ENCODE results near the gene NKAIN1.
"Not testable (repeated sequence)": the region's sequence is repeated elsewhere in the genome, so short reads cannot be mapped to it uniquely, and the experiment has no call there.

Gene NKAIN1

DNA sequence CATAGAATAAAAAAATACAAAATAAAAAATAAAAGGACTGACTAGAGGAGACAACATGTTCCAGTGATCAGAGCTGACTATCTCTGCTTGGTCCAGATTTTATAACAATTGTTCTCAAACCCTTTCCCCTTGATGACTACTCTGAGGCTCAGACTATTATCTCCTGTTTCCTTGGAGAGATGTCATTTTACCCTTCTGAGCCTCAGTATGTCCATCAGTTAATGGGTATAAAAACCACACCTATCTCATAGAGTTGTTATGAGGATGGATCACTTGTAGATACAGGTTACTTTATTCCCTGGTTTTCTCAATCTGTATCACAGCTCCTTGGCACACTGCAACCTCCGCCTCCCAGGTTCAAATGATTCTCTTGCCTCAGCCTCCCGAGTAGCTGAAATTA is 7.0 kb downstream of the NKAIN1 start:
- no peak for DNase-seq

DNA sequence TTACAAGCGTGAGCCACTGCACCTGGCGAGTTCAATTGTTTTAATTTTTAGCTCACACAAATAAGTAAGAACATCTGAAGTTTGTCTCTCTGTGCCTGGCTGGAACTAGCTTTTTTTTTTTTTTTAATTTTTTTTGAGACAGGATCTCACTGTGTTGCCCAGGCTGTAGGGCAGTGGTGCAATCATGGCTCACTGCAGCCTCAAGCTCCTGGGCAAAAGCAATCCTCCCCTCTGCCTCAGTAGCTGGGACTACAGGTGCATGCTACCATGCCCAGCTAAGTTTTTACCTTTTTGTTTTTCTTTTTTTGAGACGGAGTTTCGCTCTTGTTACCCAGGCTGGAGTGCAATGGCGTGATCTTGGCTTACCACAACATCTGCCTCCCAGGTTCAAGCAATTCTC is 7.9 kb downstream of the NKAIN1 start:
- no peak for DNase-seq

DNA sequence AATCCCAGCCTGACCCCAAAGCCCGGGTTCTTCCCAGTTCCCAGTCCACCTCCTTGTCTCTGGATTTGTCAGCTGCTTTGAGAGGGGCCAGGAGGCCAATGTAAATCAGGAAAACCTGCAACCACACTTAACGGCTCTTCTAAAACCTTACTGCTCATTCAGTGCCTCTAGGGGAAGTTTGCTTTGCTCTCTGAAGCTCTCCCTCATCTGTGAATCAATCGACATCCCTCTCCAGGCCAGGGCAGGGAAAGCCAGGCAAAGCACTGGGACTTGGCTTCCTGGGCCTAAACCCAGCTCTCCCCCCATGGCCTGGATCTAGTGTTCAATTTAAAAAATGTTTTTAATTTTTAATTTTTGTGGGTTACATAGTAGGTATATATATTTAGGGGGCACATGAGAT is 9.3 kb downstream of the NKAIN1 start:
- no peak for DNase-seq

DNA sequence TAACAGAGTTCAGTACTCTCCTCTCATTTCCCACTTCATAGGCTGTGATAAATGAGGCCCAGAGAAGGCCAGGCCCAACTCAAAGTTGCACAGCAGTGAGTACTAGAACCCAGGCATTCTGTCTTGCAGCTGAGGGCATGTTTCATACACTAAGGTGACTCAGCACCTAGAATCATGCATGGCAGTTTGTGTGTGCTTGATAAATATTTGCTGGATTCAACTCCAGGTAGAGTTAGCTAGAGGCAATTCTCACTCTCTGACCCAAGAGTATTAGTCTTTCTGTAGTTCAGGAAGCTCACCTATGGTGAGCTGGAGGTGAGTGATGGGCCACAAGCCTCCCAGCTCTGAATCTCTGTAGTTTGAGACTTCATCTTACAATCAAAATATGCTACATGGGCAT is 10.7 kb downstream of the NKAIN1 start:
- no peak for DNase-seq

DNA sequence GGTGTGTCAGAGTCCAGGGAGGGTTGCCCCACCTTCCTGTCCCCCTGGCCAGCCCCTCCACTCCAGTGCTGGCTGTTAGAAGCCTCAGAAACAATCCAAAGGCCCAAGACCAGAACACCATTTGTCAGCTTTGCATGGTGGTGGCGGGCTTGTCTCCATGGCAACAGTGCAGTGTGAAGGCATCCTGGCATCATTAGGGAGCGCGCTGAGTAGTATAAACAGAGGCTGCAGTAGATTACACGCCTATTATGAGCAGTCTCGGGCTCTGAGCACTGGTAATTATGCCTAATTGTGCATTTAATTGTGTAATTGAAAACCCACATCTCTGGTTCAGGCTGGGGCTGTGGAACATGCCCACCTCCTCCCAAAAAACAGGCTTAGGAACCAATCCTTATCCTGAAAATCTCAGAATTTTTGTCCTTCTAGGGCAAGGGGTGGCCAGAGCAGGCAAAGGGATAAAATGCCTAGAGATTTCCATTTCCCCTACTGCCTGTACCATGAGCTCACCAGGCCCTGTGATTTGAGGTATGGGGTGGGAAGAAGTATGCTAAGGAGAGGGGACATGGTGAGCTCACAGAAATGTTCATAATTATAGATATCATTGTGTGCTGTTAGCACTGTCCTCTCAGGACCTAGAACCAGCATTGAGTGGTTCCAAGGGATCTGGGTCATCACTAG is 11.7 kb downstream of the NKAIN1 start:
- DNase-seq = no peak

DNA sequence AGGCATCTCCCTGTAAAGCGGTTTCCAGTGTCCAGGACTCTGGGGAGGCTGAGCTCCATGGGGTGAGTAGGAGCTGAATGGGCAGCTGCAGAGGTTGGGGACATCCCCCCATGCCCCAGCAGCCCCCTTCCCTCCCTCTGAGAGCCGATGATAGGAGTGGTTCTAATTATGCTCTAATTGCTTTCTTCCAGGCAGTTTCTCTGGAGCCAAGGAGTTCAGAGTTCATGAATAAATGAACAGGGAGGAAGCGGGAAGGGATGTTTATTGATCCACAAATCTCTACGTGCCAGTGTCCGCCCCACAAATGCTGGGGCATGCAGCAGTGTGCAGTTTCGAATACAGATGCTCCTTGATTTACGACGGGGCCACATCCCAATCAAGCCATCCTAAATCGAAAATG is 15.6 kb downstream of the NKAIN1 start:
- DNase-seq = no peak

DNA sequence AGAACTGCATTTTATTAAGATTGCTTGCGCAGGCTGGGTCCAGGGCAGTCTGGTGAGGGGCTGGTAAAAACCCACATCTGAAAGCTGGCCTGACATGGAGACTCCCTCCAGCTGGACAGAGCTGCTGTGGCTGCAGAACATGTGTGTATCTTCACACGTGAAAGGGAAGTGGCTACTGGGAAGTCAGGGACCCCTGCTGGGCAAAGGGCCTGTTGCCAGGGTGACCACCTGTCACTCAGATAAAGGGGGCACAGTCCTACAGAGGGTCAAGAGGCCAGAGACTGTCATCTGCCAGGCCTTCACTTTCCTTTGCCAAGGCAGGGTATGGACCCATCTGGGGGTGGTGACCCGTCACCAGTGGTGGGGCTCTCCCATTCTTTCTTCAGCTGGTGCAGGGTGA is 17.5 kb downstream of the NKAIN1 start:
- no peak for DNase-seq

DNA sequence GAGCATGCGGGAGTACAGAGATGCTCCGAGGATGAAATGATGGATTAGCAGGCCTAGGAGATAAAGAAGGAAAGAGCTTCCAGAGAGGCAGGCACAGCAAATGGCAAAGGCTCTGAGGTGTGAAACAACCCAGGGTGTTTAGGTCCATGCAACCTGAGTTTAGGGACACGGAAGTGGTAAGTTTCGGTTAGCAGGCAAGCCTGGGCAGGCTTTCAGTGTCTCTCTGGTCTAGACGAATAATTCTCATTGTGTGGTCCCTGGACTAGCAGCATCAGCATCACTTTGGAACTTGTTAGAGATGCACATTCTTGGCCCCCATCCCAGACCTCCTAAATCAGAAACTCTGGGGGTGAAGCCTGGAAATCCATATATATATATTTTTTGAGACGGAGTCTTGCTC is 18.6 kb downstream of the NKAIN1 start:
- DNase-seq = no peak

DNA sequence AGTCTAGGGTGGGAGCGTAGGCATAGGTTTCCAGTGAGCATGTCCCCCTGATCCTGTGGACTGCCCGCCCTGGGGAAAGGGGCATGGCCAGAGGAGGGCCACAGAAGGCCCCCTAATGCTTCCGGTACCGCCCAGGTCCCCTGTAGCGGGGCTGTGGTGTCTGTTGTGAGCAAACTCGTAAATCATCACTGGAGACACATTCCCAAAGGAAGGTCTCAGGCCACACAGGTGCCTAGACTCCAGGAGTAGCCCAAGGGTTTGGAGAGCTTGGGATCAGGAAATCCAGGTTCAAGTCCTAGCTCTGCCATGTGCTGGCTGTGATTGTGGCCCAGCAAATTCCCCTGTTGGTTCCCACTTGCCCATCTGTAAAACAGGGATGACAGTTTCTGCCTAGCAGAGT is 20.2 kb downstream of the NKAIN1 start:
- DNase-seq = no peak

DNA sequence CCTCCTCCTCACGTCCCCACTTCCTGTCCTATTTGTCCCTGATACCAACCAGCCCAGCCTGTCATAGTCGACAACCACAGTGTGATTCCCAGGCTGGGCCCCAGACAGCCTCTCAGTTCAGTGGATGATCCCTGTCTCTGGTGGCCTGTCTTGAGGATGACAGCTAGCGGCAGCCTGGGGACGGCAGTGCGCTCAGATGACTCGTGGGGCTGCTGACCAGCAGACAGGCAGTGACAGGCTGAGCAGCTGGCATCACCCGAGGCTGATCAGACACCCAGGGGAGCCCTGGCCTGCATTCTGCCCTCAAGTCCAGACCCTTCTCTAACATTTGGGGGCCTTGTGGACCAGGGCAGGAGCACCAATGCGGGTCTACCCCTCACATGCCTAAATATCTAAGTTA is 21.0 kb downstream of the NKAIN1 start:
- DNase-seq = no peak

DNA sequence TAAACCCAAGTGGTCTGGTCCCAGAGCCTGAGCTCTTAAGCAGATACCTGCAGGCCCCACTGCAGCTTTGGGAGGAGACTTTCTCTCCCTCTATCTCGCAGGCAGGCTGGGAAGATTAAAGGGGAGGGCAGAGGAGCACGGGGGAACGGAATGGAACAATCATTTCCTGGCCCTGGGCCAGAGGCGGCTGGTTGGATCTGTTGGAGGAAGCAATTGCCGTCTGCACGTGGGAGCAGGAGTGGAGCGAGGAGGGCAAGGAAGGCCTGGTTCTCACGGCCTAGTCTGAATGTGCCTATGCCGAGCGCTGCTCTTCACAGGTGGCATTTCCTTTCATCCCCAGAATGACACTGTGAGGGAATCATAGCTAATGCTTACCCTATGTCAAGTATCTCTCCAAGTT is 23.7 kb downstream of the NKAIN1 start:
- peak; percentile 20 to 66 (median 41) for DNase-seq

DNA sequence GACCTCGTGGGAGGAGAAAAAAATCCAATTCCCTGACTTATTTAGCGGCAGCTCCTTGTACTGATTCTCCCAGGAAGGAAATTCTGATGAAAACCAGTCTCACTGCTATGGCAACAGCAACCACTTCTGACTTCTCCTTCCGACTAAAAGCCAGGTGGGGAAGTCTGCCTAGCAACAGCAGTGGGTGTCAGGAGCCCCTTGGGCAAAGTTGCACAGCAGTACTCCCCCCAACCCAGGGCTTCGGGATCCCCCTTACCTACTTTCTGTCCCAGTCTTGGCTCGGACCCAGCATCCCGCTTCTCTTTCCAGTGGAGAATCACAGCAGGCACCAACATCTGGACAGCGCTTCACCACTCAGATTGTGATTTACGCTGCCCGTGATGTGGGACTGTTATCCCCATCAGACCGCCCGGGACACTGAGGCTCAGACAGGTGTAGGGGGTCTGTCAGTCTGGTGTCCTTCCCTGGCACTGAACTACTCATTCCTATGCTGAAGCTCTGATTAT is 24.6 kb downstream of the NKAIN1 start:
- DNase-seq = no peak

DNA sequence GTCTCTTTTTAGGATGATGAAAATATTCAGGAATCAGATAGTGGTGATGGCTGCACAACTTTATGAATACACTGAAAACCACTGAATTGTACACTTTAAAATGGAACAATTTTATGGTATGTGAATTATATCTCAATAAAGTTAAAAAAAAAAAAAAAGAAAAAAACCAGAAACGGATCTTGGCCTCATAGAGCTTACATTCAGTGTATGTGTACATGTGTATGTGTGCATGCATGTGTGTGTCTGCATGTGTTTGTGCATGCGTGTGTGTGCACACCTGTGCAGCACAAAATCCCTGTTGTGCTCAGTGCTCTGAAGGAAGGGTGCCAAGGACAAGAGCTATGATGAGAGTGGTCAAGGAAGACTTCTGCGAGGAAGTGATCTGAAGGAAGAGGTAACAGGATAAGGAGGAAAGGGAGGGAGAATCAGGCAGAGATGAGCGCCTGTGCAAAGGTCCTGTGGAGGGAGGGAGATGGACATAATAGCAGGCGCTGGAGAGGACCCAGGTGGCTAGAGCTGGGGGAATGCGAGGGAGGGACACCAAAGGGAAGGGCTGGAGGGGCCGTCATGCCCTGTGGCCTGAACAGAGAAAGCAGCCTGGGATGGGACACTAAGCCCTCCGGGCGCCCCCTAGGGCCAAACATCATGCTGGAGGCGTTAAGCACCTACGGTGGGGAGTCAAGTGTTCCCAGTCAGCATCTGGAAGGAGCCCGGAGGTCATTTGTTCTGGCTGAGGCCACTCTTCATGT is 25.2 kb downstream of the NKAIN1 start:
- DNase-seq = no peak

DNA sequence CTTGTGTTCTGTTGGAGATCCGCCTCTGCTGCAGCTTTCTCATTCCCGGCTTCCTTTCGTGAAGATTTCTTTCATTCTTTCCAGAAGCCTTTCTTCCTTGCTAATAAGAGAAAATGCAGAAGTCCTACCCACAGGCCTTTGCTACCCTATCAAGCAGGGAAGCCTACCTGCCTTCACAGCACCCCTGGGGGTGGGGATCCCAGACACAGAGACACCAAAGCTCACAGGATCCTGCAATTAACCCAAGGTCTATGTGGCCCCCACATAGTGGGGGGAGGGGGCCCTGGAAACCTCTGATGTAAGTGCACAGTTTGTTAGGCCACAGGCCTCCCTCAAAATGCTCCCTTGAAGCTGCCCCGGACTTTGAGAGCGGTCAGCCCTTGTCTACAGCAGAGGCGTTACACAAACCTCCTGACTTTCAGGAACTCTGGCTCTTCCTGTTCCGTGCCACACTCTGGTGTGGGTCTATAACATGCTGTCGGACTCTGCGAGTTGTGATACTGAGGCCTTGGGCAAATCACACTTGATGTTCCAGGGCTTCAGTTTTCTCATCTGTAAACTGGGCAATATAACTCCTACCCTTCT is 31.2 kb downstream of the NKAIN1 start:
- DNase-seq = peak; percentile 66 to 79 (median 72)

DNA sequence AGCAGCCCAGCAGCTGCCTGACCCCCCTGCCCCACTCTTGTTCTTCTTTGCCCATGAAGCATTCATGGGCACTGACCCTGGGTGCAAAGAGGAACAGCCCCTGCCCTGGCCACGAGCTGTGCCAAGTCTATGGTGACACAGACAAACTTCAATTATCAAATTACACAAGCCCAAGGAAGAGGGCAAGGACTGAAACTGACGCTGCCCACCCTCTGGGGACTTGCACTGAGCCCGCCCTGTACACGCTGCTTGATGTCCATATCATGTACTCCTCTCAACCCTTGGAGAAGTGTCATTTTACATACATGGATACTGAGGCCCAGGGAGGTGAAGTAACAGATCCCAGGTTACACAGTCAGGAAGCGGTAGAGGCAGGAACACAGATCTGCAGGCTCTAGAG is 32.1 kb downstream of the NKAIN1 start:
- no peak for DNase-seq

DNA sequence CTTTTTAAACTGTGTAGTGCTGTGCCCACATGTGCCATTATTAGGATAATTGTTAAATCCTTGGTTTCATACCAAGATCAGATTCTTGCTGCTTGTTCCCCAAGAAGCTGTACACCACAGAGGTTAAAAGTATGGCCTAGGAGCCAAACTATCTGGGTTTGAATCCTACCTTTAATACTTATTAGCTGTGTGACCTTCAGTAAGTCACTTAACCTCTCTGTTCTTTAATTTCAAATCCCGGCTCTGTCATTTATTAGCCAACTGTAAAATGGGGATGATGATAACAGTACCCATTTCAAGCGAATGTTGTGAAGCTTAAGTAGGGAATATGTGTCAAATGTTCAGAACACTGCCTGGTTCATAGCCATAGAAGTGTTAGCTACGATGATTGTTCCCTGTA is 32.6 kb downstream of the NKAIN1 start:
- no peak for DNase-seq

DNA sequence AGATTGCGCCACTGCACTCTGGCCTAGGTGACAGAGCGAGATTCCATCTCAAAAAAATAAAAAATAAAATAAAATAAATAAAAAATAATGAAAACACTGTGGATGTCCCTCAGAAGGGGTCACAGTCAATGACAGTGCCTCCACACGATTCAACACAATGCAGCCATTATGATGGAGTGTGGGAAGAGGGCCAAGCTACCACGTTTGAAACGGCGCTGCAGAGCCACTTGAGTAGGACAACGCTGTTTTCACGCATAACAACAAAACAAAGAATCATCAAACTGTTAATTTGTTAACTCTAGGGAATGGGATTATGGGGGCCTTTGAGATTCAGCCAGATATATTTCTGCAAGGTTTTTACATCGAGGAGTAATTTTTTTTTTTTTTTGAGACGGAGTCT is 36.5 kb downstream of the NKAIN1 start:
- no peak for DNase-seq

DNA sequence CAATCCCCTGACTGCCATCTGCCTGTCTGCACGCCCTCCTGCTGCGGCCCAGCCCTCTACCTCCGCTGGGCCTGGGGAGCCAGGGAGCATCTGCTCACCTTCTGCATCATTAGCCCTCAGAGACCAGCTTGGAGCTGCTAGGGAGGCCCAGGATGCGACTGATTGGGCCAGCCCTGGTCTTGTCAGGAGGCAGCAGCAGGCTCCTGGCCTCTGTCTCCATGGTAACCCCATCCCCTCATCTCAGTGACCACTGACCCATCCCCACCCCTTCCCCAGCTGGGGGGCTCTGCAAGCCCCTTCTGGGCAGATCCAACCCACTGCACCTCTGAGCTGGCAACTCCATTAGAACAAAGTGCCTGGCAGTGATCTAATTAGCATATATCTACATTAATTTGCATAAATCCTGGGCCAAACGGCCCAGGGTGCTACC is 37.7 kb downstream of the NKAIN1 start:
- DNase-seq = no peak

DNA sequence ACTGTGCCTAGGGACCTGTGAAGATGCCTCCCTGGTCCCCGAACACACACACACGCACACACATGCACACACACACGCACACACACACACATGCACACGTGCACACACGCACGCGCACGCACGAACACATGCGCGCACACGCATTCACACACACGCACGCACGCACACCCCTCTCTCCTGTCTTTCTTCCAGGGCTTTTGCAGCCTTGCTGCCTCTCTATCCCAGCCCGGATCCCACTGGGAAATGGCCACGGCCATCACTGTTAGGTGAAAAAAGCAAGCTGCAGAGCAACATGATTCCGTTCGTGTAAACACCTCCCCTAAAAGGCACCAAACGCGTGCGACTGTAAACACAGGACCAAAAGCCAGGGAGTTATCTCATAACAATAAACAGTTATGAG is 39.7 kb downstream of the NKAIN1 start:
- no peak for DNase-seq

DNA sequence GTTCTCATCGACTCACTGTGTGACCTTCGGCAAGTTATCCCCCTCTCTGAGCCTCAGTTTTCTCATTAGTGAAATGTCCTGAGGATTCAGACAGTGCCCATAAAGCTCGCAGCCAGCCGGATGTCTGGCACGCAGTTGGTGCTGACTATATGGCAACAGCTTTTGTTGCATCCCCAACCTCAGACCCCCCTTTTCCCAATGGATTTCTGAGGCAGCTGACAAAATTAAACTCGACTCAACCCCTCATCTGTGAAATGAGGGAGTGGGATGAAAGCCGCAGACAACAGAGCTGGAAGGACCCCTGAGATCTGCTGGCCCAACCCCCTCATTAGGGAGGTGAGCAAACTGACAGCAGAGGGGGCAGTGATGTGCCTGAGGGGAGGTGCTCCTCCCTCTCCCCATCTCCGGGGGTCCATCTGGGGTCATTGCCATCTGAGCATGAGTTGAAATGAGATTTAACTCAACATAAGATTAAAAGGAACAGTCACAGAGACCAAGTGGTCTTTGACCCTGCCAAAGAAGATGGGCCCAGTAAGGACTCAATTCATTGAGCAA is 40.4 kb downstream of the NKAIN1 start:
- no peak for DNase-seq

DNA sequence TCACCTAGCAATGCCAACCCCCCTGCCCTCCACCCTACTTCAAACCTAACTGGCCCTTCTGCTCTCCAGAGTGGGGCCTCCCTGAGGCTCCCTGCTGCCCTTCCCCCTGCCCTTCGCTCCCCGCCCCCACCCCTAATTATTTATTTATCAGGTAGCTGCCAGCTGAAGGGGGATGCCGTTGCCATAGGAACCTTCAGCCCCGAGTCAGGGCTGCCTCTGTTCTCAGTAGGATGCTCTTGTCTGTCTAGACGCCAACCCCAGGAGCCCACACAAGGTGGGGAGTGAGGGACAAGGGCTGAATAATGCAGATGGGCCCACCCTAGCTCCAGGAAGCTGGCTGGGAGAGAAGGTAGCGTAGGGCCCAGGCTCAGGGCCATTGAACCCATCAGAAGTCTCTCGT is 41.1 kb downstream of the NKAIN1 start:
- no peak for DNase-seq

DNA sequence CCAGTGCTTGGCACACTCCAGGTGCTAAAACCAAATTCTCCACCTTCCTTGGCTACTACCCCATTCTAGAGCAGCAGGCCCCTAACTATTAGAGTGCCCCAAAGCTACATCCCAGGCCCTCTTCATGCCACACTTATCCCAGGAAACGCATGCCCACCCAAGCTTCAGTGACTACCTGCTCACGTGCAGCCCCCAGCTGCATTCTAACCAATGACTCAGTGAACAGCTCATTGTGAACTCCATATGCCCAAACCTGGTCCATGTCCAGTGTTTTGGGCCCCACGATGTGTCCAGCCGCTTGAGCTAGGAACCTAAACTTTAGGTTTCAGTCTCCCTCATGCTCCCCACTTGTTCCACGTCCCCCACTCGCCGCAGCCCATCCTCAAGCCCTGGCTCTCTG is 41.5 kb downstream of the NKAIN1 start:
- no peak for DNase-seq

DNA sequence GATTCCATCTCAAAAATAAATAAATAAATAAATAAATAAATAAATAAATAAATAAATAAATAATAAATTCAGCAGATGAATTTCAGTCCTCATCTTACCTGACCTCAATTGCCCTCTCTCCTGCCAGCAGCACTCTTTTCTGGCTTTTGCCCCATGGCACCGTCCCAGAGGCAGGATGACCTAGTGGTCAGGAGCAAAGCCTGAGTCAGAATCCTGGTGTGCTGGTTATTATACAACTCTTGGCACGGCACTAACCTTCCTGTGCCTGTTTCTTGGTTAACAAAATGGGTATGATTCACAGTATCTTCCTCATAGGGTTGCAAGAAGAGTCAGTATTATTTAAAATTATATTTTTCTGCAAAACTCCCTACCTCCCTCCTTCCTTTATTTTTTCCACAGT is 43.0 kb downstream of the NKAIN1 start:
- peak in 3 of 4 experiments; percentile 21 to 46 (median 46) for DNase-seq

DNA sequence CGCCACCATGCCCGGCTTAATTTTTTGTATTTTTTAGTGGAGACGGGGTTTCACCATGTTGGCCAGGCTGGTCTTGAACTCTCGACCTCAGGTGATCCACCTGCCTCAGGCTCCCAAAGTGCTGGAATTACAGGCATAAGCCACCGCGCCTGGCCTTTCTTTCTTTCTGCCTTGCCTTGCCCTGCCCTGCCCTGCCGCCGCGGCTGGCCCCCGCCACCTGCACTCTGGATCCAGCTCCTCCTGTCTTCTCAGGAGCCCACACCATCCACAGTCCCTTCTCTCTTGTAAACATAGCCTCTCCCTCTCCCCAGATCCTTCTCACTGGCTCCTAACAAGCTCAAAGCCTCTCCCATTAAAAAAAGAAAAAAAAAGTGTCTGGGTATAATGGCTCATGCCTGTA is 44.4 kb downstream of the NKAIN1 start:
- DNase-seq = not testable (repeated sequence)
